ENCODE data around the gene RING1.

RING1 gene

GRCh38 chr6:33171880-33172687 lies 36.2 kb upstream of the RING1 start:
- DNase-seq (ENCODE audit: low spot score) = no peak

GRCh38 chr6:33172688-33173534 lies 35.4 kb upstream of the RING1 start:
- peak; percentile 14 for DNase-seq (ENCODE audit: low spot score)

- DNase-seq (ENCODE audit: low spot score) = no peak
These were observed 34.6 kb upstream of the RING1 start for GRCh38 chr6:33173535-33174180.

GRCh38 chr6:33174784-33175183 lies 33.5 kb upstream of the RING1 start:
- DNase-seq (ENCODE audit: low spot score) = no peak

- DNase-seq (ENCODE audit: low spot score) = no peak
These were observed 32.7 kb upstream of the RING1 start for GRCh38 chr6:33175436-33176069.

GRCh38 chr6:33176906-33177305 lies 31.4 kb upstream of the RING1 start:
- DNase-seq (ENCODE audit: low spot score) = no peak

- DNase-seq (ENCODE audit: low spot score) = no peak
These were observed 30.5 kb upstream of the RING1 start for GRCh38 chr6:33177552-33178446.

GRCh38 chr6:33178755-33179475 lies 29.4 kb upstream of the RING1 start:
- DNase-seq (ENCODE audit: low spot score) = no peak

GRCh38 chr6:33181141-33181540 lies 27.2 kb upstream of the RING1 start:
- DNase-seq (ENCODE audit: low spot score) = no peak

- no peak for DNase-seq (ENCODE audit: low spot score)
These were observed 25.1 kb upstream of the RING1 start for GRCh38 chr6:33183071-33183683.

- DNase-seq (ENCODE audit: low spot score) = no peak
These were observed 23.1 kb upstream of the RING1 start for GRCh38 chr6:33185190-33185589.

- no peak for DNase-seq (ENCODE audit: low spot score)
These were observed 22.6 kb upstream of the RING1 start for GRCh38 chr6:33185654-33186187.

- DNase-seq (ENCODE audit: low spot score) = no peak
These were observed 20.5 kb upstream of the RING1 start for GRCh38 chr6:33187809-33188208.

GRCh38 chr6:33189164-33189563 lies 19.1 kb upstream of the RING1 start:
- DNase-seq (ENCODE audit: low spot score) = no peak

- DNase-seq (ENCODE audit: low spot score) = no peak
These were observed 18.5 kb upstream of the RING1 start for GRCh38 chr6:33189625-33190448.

GRCh38 chr6:33190504-33191107 lies 17.7 kb upstream of the RING1 start:
- no peak for DNase-seq (ENCODE audit: low spot score)

GRCh38 chr6:33191383-33192104 lies 16.8 kb upstream of the RING1 start:
- no peak for DNase-seq (ENCODE audit: low spot score)

Data from LoVo (cell line).